GM13977 (cell line): ENCODE data around the gene ITGA5.
A peak's percentile ranks its signal among the peaks of the same experiment; 100 is the strongest.

Source experiments
- DNase-seq: peaks from one replicate; pipeline ENCODE4 v3.0.0; 2012; ENCODE audit warnings: low spot score
- CTCF ChIP-seq: IDR thresholded peaks from 2 replicates; pipeline ENCODE4 v1.5.1; 2012; ENCODE audit warnings: mild to moderate bottlenecking, control low read depth; ENCODE audit not compliant: insufficient read depth; ENCODE audit errors: extremely low read depth, missing control alignments
- in situ Hi-C: fragments of 300-500 bp; cut with MboI; formaldehyde crosslinking; loops from one replicate; pipeline ENCODE4 v1.12.0; 2022; ENCODE audit warnings: low sequenced_read_pairs, low pct_unique_long_range_greater_than_20kb, mixed read lengths, inconsistent platforms; ENCODE audit not compliant: unreplicated experiment

The ITGA5 gene

GRCh38 chr12:54363047-54363446 lies 56.0 kb downstream of the ITGA5 start:
- TF ChIP-seq CTCF: no peak
- in situ Hi-C loops: loop anchor here (10.0 to 25.0 kb wide), 3 partner anchors 68 to 351 kb away; partner anchors contain the start of genes HOXC8 and HOXC9
- no peak for DNase-seq

GRCh38 chr12:54360717-54361456 lies 58.2 kb downstream of the ITGA5 start:
- in situ Hi-C loops: loop anchor here (10.0 to 25.0 kb wide), 3 partner anchors 66 to 349 kb away; partner anchors contain the start of genes HOXC8 and HOXC9
- no peak for DNase-seq
- peak; percentile 94 for TF ChIP-seq CTCF

- in situ Hi-C loops: loop anchor here (10.0 to 25.0 kb wide), 3 partner anchors 65 to 348 kb away; partner anchors contain the start of genes HOXC8 and HOXC9
- DNase-seq: no peak
- TF ChIP-seq CTCF: no peak
These were observed 59.2 kb downstream of the ITGA5 start for GRCh38 chr12:54359762-54360351.

GRCh38 chr12:54358945-54359761 lies 59.9 kb downstream of the ITGA5 start:
- peak; percentile 95 for DNase-seq
- in situ Hi-C loops: loop anchor here (25.0 kb wide), 1 partner anchor 347 kb away; the partner anchor contains the start of genes HOXC8 and HOXC9
- TF ChIP-seq CTCF: no peak

GRCh38 chr12:54358191-54358944 lies 60.7 kb downstream of the ITGA5 start:
- in situ Hi-C loops: loop anchor here (25.0 kb wide), 1 partner anchor 346 kb away; the partner anchor contains the start of genes HOXC8 and HOXC9
- DNase-seq: peak; percentile 69
- TF ChIP-seq CTCF: no peak
